DOHH2 (cell line): ENCODE measurements around the gene CWC15.

ENCODE experiments used
- H3F3A ChIP-seq: fragments of 200-600 bp; sonication (generic), shearing (Covaris generic); 2 replicates; pipeline ENCODE4 v1.6.0; 2016; ENCODE audit warnings: antibody characterized with exemption, mild to moderate bottlenecking; ENCODE audit not compliant: control insufficient read depth, insufficient read depth
- H3K27ac ChIP-seq: fragments of 200-600 bp; sonication (generic); 2 replicates; pipeline ENCODE4 v1.5.1; 2014; ENCODE audit warnings: low read depth, mild to moderate bottlenecking, low read length, moderate library complexity
- H3K27me3 ChIP-seq: fragments of 200-600 bp; sonication (generic); 2 replicates; pipeline ENCODE4 v1.6.1; 2014; ENCODE audit warnings: mild to moderate bottlenecking, low read length, mixed read lengths; ENCODE audit not compliant: control insufficient read depth
- H3K36me3 ChIP-seq: fragments of 200-600 bp; sonication (generic); 2 replicates; pipeline ENCODE4 v1.6.1; 2014; ENCODE audit warnings: mild to moderate bottlenecking, low read length, moderate library complexity, mixed read lengths; ENCODE audit not compliant: control insufficient read depth
- H3K4me1 ChIP-seq: fragments of 200-600 bp; sonication (generic); 2 replicates; pipeline ENCODE4 v1.6.1; 2014; ENCODE audit warnings: mild to moderate bottlenecking, low read length, mixed read lengths; ENCODE audit not compliant: control insufficient read depth
- H3K4me2 ChIP-seq: fragments of 200-600 bp; sonication (generic); 2 replicates; pipeline ENCODE4 v1.6.0; 2014; ENCODE audit warnings: mild to moderate bottlenecking, low read length, moderate library complexity
- H3K4me3 ChIP-seq: fragments of 200-600 bp; sonication (generic); 2 replicates; pipeline ENCODE4 v1.5.1; 2014; ENCODE audit warnings: mild to moderate bottlenecking, low read length, mixed read lengths
- H3K79me2 ChIP-seq: fragments of 200-600 bp; sonication (generic); 2 replicates; pipeline ENCODE4 v1.6.1; 2014; ENCODE audit warnings: mild to moderate bottlenecking, low read length, mixed read lengths; ENCODE audit not compliant: control insufficient read depth
- H3K9me2 ChIP-seq: fragments of 200-600 bp; sonication (generic); replicated peaks from 2 replicates; pipeline ENCODE4 v1.6.1; 2014; ENCODE audit warnings: mild to moderate bottlenecking, low read length, mixed read lengths; ENCODE audit not compliant: control insufficient read depth
- H3K9me3 ChIP-seq: fragments of 200-600 bp; sonication (generic); 2 replicates; pipeline ENCODE4 v1.6.1; 2014; ENCODE audit warnings: antibody characterized with exemption, low read length, mixed read lengths; ENCODE audit not compliant: control insufficient read depth, insufficient read depth
- H4K20me1 ChIP-seq: fragments of 200-600 bp; sonication (generic); 2 replicates; pipeline ENCODE4 v1.6.0; 2014; ENCODE audit warnings: low read depth, mild to moderate bottlenecking, antibody characterized with exemption, low read length, moderate library complexity; ENCODE audit not compliant: control insufficient read depth, insufficient read depth
- EZH2phosphoT487 ChIP-seq: fragments of 200-600 bp; sonication (generic); IDR thresholded peaks from 2 replicates; pipeline ENCODE4 v1.6.1; 2017; ENCODE audit warnings: borderline replicate concordance, mild to moderate bottlenecking, antibody characterized with exemption, low read length, moderate library complexity, mixed read lengths
- TF ChIP-seq, protein P1 (sequence below): fragments of 200-600 bp; sonication (generic); IDR thresholded peaks from one replicate; pipeline ENCODE4 v1.5.1; 2014; ENCODE audit warnings: antibody characterized with exemption, mild to moderate bottlenecking, low read depth, low read length; ENCODE audit not compliant: poor library complexity, severe bottlenecking

The CWC15 gene

DNA sequence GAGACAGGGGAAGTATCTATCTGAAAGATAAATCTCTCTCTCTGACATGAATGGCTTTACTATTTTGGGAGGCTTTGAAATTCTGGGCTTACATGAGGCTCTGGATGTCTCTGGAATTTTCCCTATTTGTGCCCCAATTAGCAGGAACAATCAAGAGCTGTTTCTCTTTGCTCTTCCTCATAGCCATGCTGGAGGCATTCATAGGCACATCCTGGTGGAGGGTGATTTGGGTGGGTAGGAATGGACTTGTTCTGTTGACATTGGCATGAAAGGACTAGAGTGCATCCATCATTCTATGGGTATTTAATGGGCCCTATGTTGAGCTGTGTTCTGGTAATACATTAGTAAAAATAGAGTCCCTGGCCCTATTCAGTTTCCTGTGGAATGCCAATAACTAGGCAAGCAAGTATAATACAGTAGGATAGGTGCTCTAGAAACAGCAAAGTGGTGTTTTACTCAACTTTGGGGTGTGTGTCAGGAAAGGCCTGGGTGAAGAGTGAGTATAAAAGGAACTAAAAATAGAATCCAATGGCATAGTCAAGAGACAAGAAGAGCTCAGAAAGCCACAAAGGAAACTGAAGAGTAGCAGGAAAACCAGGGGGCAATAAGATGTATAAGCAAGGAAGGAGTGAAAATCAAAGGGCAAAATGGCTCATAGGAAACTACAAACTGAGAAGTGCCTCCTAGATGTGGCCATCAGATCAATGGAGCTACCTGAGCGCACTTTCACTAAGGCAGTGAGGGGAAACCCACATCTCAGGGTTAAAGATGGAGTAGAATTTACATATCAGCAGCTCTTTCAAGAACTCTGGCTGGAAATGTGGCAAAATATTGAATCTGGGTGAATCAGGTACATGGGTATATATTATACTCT lies 45.0 kb downstream of the CWC15 start:
- TF ChIP-seq, protein P1, sequence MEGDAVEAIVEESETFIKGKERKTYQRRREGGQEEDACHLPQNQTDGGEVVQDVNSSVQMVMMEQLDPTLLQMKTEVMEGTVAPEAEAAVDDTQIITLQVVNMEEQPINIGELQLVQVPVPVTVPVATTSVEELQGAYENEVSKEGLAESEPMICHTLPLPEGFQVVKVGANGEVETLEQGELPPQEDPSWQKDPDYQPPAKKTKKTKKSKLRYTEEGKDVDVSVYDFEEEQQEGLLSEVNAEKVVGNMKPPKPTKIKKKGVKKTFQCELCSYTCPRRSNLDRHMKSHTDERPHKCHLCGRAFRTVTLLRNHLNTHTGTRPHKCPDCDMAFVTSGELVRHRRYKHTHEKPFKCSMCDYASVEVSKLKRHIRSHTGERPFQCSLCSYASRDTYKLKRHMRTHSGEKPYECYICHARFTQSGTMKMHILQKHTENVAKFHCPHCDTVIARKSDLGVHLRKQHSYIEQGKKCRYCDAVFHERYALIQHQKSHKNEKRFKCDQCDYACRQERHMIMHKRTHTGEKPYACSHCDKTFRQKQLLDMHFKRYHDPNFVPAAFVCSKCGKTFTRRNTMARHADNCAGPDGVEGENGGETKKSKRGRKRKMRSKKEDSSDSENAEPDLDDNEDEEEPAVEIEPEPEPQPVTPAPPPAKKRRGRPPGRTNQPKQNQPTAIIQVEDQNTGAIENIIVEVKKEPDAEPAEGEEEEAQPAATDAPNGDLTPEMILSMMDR, result no peak
- TF ChIP-seq EZH2phosphoT487, result no peak
- H3K9me3 ChIP-seq, result no peaks in the 10 kb centered on the region
- H3K4me3 ChIP-seq, result no peak overlapping the region
- no peaks in the 10 kb centered on the region for H4K20me1 ChIP-seq
- H3K79me2 ChIP-seq, result no peaks in the 10 kb centered on the region
- no peaks in the 10 kb centered on the region; the same call in 1 of the 2 replicates for H3K27me3 ChIP-seq
- no peaks in the 10 kb centered on the region for H3K9me2 ChIP-seq
- H3K4me1 ChIP-seq, result peaks cover 11% of the 10 kb centered on the region
- H3K36me3 ChIP-seq, result no peaks in the 10 kb centered on the region
- no peak overlapping the region for H3K27ac ChIP-seq
- H3F3A ChIP-seq, result no peaks in the 10 kb centered on the region
- no peak overlapping the region for H3K4me2 ChIP-seq

DNA sequence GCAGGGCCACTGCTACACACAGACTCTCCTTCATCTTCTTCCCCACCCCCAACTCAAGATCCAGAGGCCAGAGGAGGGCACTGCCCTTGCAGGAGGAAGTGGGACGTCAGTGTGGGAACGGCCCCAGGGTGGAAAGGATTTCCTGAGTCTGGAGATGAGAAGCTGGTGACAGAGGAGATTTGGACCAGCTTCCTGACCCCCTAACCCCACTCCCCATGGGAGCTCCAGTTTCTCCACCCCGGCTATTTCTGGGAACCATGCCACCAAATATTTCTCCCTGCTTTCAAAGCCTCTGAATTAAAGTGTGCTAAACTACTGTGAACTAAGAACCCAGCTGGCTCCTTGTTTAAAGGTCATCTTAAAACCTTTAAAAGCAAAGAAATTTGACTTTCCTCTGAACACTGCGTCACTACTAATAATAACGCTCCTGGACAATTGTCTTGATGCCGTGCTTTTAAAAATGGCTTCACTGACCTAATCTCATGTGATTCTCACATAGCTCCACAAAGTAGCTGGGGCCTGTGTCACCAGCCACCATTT lies 46.6 kb downstream of the CWC15 start:
- TF ChIP-seq EZH2phosphoT487, result no peak
- TF ChIP-seq, protein P1, result no peak
- Histone ChIP-seq H3K4me3 (no peak overlapping the region), H3K9me3 (no peaks in the 10 kb centered on the region), H3K4me1 (peaks cover 11% of the 10 kb centered on the region), H3F3A (no peaks in the 10 kb centered on the region), H3K27me3 (no peaks in the 10 kb centered on the region), H3K27ac (no peak overlapping the region), H3K36me3 (no peaks in the 10 kb centered on the region), H3K9me2 (no peaks in the 10 kb centered on the region), H4K20me1 (no peaks in the 10 kb centered on the region), H3K4me2 (no peak overlapping the region), H3K79me2 (no peaks in the 10 kb centered on the region)

DNA sequence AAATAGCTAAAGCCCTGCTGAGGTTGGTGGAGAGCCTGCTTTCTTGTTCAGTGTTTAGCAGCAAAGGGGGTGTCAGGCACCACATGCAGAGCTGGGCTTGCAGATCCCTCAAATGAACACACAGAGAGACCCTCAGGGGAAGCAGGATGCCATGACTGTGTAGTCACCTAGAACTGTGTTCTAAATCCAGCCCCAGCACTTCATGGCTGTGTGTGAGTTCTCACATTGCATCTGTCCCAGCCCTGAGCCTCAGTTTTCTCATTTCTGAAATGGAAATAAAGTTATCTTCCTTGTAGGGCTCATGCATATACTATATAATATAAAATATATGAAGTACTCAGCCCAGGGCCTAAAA lies 47.1 kb downstream of the CWC15 start:
- no peaks in the 10 kb centered on the region for H3F3A ChIP-seq
- TF ChIP-seq EZH2phosphoT487, result no peak
- TF ChIP-seq, protein P1, result no peak
- no peaks in the 10 kb centered on the region for H3K9me2 ChIP-seq
- no peaks in the 10 kb centered on the region for H3K36me3 ChIP-seq
- H3K27ac ChIP-seq, result no peak overlapping the region
- peaks cover 11% of the 10 kb centered on the region for H3K4me1 ChIP-seq
- H3K4me3 ChIP-seq, result no peak overlapping the region
- H3K9me3 ChIP-seq, result no peaks in the 10 kb centered on the region
- no peak overlapping the region for H3K4me2 ChIP-seq
- no peaks in the 10 kb centered on the region for H3K79me2 ChIP-seq
- H3K27me3 ChIP-seq, result no peaks in the 10 kb centered on the region
- no peaks in the 10 kb centered on the region for H4K20me1 ChIP-seq
